Prostate gland (tissue), 2 donors: ENCODE results near the gene BTNL9. TPM values are rescaled to one million over a fixed set of nuclear protein-coding genes. Genes with fewer than 3 reads are reported as not detected.
"Not testable (repeated sequence)": the region's sequence is repeated elsewhere in the genome, so short reads cannot be mapped to it uniquely, and the experiment has no call there.

ENCODE experiments used
- DNase-seq: peaks from one replicate; pipeline ENCODE4 v3.0.0-alpha.2; 2019; ENCODE audit warnings: low spot score
- H3K27ac ChIP-seq, 2 donors: fragments of 200-600 bp; sonication (generic); 2 replicates each; pipeline ENCODE4 v1.5.1; 2017 to 2019
- H3K27me3 ChIP-seq: fragments of 200-600 bp; sonication (generic); replicated peaks from 2 replicates; pipeline ENCODE4 v1.5.1; 2019; ENCODE audit not compliant: insufficient read depth
- H3K36me3 ChIP-seq, 2 donors: fragments of 200-600 bp; sonication (generic); 1 replicate in 1 of 2; 2 replicates in 1 of 2; pipeline versions ENCODE4 v1.5.1 to v1.8.1; 2017 to 2019
- H3K4me1 ChIP-seq: fragments of 200-600 bp; sonication (generic); replicated peaks from 2 replicates; pipeline ENCODE4 v1.5.1; 2019
- H3K4me3 ChIP-seq, 2 donors: fragments of 200-600 bp; sonication (generic); 2 replicates each; pipeline ENCODE4 v1.5.1; 2017 to 2019
- H3K9me3 ChIP-seq: fragments of 200-600 bp; sonication (generic); 2 replicates; pipeline ENCODE4 v1.5.1; 2017
- CTCF ChIP-seq, 4 experiments: fragments of 200-600 bp in 2 of 4; fragments of 450-650 bp in 2 of 4; sonication (generic) in 2 of 4; IDR thresholded peaks; 1 replicate in 3 of 4; 2 replicates in 1 of 4; pipeline ENCODE4 v1.5.1; 2016 to 2019; ENCODE audit warnings: antibody characterized with exemption in 4 of 4, mild to moderate bottlenecking in 2 of 4, moderate library complexity in 2 of 4
- POLR2A ChIP-seq: fragments of 450-650 bp; IDR thresholded peaks from one replicate; pipeline ENCODE4 v1.6.1; 2016; ENCODE audit warnings: antibody characterized with exemption, mild to moderate bottlenecking
- POLR2AphosphoS5 ChIP-seq: sonication (generic); formaldehyde crosslinking; IDR thresholded peaks from one replicate; pipeline ENCODE4 v1.6.1; 2017; ENCODE audit warnings: antibody characterized with exemption
- WGBS: methylation state at CpG from one replicate; pipeline ENCODE4 v1.1.5; 2018; 5-methylcytosine and 5-hydroxymethylcytosine counted together
- intact Hi-C: fragments of 100-400 bp; cut with DNase I; formaldehyde crosslinking; loops from one replicate; pipeline ENCODE4 v1.14.2; 2022
- total RNA-seq, 2 donors: library from RNA; depleted of rRNA; stranded (reverse); fragments of >200 nt; gene quantifications; one replicate each; pipeline ENCODE4 v1.1.0, GENCODE V29; 2016

BTNL9 gene
- total RNA-seq, 2 donors from 2014 or later, result 11.7 to 13.0 TPM

GRCh38 chr5:181086026-181086883 lies 46.2 kb downstream of the BTNL9 start:
- no peaks in the 10 kb centered on the region for H3K4me1 ChIP-seq
- TF ChIP-seq CTCF (IDR thresholded peaks at IDR 0.05) (no peak), POLR2A (no peak), POLR2AphosphoS5 (no peak)
- intact Hi-C loops, result no loop called here
- no peak for DNase-seq
- H3K4me3 ChIP-seq, result no peak overlapping the region
- H3K27me3 ChIP-seq, result peaks cover 7% of the 10 kb centered on the region
- H3K36me3 ChIP-seq, result no peaks in the 10 kb centered on the region
- no peaks in the 10 kb centered on the region for H3K9me3 ChIP-seq
- H3K27ac ChIP-seq, result no peak overlapping the region
- 58% methylated on average over 17 of the region's 17 CpGs for WGBS

- Histone ChIP-seq H3K4me1 (no peaks in the 10 kb centered on the region), H3K27ac (no peak overlapping the region), H3K27me3 (peaks cover 7% of the 10 kb centered on the region), H3K4me3 (no peak overlapping the region), H3K36me3 (no peaks in the 10 kb centered on the region), H3K9me3 (no peaks in the 10 kb centered on the region)
- TF ChIP-seq POLR2A (no peak), POLR2AphosphoS5 (no peak), CTCF (IDR thresholded peaks at IDR 0.05) (no peak)
- no peak for DNase-seq
- intact Hi-C loops, result no loop called here
- WGBS, result 62% methylated on average over 7 of the region's 7 CpGs
These were observed 46.8 kb downstream of the BTNL9 start for GRCh38 chr5:181086884-181087205.

- H3K27ac ChIP-seq, result no peak overlapping the region
- peaks cover 4% of the 10 kb centered on the region for H3K27me3 ChIP-seq
- no peaks in the 10 kb centered on the region for H3K4me1 ChIP-seq
- TF ChIP-seq POLR2AphosphoS5 (no peak), POLR2A (no peak), CTCF (IDR thresholded peaks at IDR 0.05) (no peak)
- intact Hi-C loops, result no loop called here
- no peak overlapping the region for H3K4me3 ChIP-seq
- H3K36me3 ChIP-seq, result no peaks in the 10 kb centered on the region
- DNase-seq, result no peak
- WGBS, result 81% methylated on average over 10 of the region's 10 CpGs
- H3K9me3 ChIP-seq, result no peaks in the 10 kb centered on the region
These were observed 47.2 kb downstream of the BTNL9 start for GRCh38 chr5:181087309-181087708.

- WGBS, result 67% methylated on average over 10 of the region's 10 CpGs
- Histone ChIP-seq H3K27me3 (peaks cover 4% of the 10 kb centered on the region), H3K36me3 (no peaks in the 10 kb centered on the region), H3K9me3 (no peaks in the 10 kb centered on the region), H3K4me3 (no peak overlapping the region), H3K27ac (no peak overlapping the region), H3K4me1 (no peaks in the 10 kb centered on the region)
- DNase-seq, result no peak
- intact Hi-C loops, result no loop called here
- TF ChIP-seq POLR2AphosphoS5 (no peak), CTCF (IDR thresholded peaks at IDR 0.05) (no peak), POLR2A (no peak)
These were observed 48.2 kb downstream of the BTNL9 start for GRCh38 chr5:181088289-181088688.

- TF ChIP-seq CTCF (IDR thresholded peaks at IDR 0.05), result no peak
- no peak for TF ChIP-seq POLR2AphosphoS5
- TF ChIP-seq POLR2A, result no peak
- no peaks in the 10 kb centered on the region for H3K9me3 ChIP-seq
- H3K36me3 ChIP-seq, result no peaks in the 10 kb centered on the region
- no peaks in the 10 kb centered on the region for H3K4me1 ChIP-seq
- H3K27me3 ChIP-seq, result peaks cover 2% of the 10 kb centered on the region
- intact Hi-C loops, result no loop called here
- WGBS, result 69% methylated on average over 7 of the region's 7 CpGs
- H3K27ac ChIP-seq, result no peak overlapping the region
- no peak for DNase-seq
- H3K4me3 ChIP-seq, result no peak overlapping the region
These were observed 52.4 kb downstream of the BTNL9 start for GRCh38 chr5:181092428-181092827.

GRCh38 chr5:181095162-181095561 lies 55.1 kb downstream of the BTNL9 start:
- H3K27me3 ChIP-seq, result peaks cover 12% of the 10 kb centered on the region
- H3K4me3 ChIP-seq, intact Hi-C loops, DNase-seq, H3K9me3 ChIP-seq, H3K36me3 ChIP-seq, H3K4me1 ChIP-seq, H3K27ac ChIP-seq: not testable (repeated sequence)
- 91% methylated on average over 3 of the region's 3 CpGs for WGBS

- WGBS, result no CpG with 5 or more reads among the region's 26 CpGs
- intact Hi-C loops, DNase-seq, H3K4me1 ChIP-seq, H3K36me3 ChIP-seq, H3K4me3 ChIP-seq, H3K27ac ChIP-seq, H3K9me3 ChIP-seq: not testable (repeated sequence)
- H3K27me3 ChIP-seq, result peaks cover 12% of the 10 kb centered on the region
These were observed 56.8 kb downstream of the BTNL9 start for GRCh38 chr5:181096721-181097382.
